ENCODE results near the gene SSBP3.

DNA sequence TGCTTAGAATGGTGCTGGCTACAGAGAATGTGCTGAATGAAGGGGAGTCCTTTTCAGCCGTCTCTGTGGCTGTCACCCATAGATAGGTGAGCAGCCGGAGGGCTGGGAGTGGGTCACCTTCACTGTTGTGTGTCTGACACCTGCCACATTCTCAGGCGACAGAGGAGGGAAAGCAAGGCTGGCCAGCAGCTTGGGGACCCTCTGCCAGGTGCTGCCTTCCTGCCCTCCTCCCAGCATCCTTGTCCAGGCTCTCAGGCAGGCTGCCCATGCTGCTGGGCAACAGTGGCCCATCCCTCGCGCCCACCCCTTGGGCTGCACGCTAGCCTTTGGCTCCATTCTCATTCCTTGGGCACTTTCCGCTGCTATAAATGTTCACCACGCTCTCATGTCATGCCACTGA lies 228.5 kb downstream of the SSBP3 start:
- TF ChIP-seq, protein P1, sequence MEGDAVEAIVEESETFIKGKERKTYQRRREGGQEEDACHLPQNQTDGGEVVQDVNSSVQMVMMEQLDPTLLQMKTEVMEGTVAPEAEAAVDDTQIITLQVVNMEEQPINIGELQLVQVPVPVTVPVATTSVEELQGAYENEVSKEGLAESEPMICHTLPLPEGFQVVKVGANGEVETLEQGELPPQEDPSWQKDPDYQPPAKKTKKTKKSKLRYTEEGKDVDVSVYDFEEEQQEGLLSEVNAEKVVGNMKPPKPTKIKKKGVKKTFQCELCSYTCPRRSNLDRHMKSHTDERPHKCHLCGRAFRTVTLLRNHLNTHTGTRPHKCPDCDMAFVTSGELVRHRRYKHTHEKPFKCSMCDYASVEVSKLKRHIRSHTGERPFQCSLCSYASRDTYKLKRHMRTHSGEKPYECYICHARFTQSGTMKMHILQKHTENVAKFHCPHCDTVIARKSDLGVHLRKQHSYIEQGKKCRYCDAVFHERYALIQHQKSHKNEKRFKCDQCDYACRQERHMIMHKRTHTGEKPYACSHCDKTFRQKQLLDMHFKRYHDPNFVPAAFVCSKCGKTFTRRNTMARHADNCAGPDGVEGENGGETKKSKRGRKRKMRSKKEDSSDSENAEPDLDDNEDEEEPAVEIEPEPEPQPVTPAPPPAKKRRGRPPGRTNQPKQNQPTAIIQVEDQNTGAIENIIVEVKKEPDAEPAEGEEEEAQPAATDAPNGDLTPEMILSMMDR (IDR thresholded peaks at IDR 0.05) = no peak
- TF ChIP-seq POLR2A (IDR thresholded peaks at IDR 0.05) = no peak
